HepG2 (cell line): ENCODE data around the gene FAM209B. TPM values are rescaled to one million over a fixed set of nuclear protein-coding genes. Genes with fewer than 3 reads are reported as not detected.
A peak's percentile ranks its signal among the peaks of the same experiment; 100 is the strongest.

Source experiments
- ATAC-seq: fragments of 200-7000 bp; cut with Tn5 transposase; 3 replicates; pipeline ENCODE4 v1.9.1; 2020; ENCODE audit warnings: mild to moderate bottlenecking, moderate library complexity
- BruUV-seq: library from RNA; stranded (reverse); fragments of 400-500 nt; replicated peaks from 2 replicates; lab custom pipeline; 2021; lab: Mats Ljungman, UMichigan
- CTCF ChIA-PET: fragments of 300-600 bp; formaldehyde crosslinking; extraction: SDS; loops from one replicate; lab custom pipeline; 2021; ENCODE audit warnings: low total read pairs, inconsistent platforms, low intra/inter-chr PET ratio; lab: Yijun Ruan, JAX
- POLR2A ChIA-PET: fragments of 350-600 bp; sonication (Branson Sonifier 250); formaldehyde crosslinking; loops from one replicate; lab custom pipeline; 2020; ENCODE audit warnings: antibody characterized with exemption, inconsistent platforms; lab: Yijun Ruan, JAX
- DNase-seq: peaks from one replicate; pipeline ENCODE4 v3.0.0-alpha.2; 2015; ENCODE audit warnings: low spot score
- FAIRE-seq: peaks from 3 replicates; lab custom pipeline; 2011; peaks lifted over from hg19 to GRCh38; lab: Jason Lieb, UNC
- H2AFZ ChIP-seq: one replicate; pipeline ENCODE4 v1.6.1; 2011; ENCODE audit warnings: low read length, inconsistent platforms
- H3K27ac ChIP-seq: fragments of 300-600 bp; 3 replicates; pipeline ENCODE4 v1.8.0; 2011; ENCODE audit warnings: mixed run types, mild to moderate bottlenecking, mixed read lengths, low read length, inconsistent platforms; ENCODE audit not compliant: insufficient read depth; ENCODE audit errors: extremely low read length
- H3K27me3 ChIP-seq, 2 experiments: fragments of 200-600 bp in 1 of 2; 2 replicates in 1 of 2; 3 replicates in 1 of 2; pipeline versions ENCODE4 v1.6.0 to v1.8.0; 2011; ENCODE audit warnings: low read length in 2 of 2, mild to moderate bottlenecking in 2 of 2, moderate library complexity in 2 of 2, inconsistent platforms in 1 of 2; ENCODE audit not compliant: insufficient read depth in 2 of 2, control insufficient read depth in 1 of 2
- H3K36me3 ChIP-seq, 2 experiments: fragments of 200-600 bp in 1 of 2; replicated peaks in 1 of 2; 2 replicates in 1 of 2; 3 replicates in 1 of 2; pipeline versions ENCODE4 v1.5.1 to v1.8.0; 2011; ENCODE audit warnings: low read length in 2 of 2, inconsistent platforms in 1 of 2; ENCODE audit not compliant: insufficient read depth in 2 of 2, control insufficient read depth in 1 of 2
- H3K4me1 ChIP-seq: 2 replicates; pipeline ENCODE4 v1.5.1; 2012; ENCODE audit warnings: low read length, inconsistent platforms; ENCODE audit not compliant: insufficient read depth
- H3K4me2 ChIP-seq: 2 replicates; pipeline ENCODE4 v1.6.0; 2011; ENCODE audit warnings: low read depth, low read length, inconsistent platforms
- H3K4me3 ChIP-seq, 3 experiments: fragments of 200-600 bp in 1 of 3; sonication (generic), shearing (Covaris generic) in 1 of 3; replicated peaks in 1 of 3; 2 replicates each; pipeline ENCODE4 v1.5.1; 2011 to 2016; ENCODE audit warnings: low read length in 3 of 3, inconsistent platforms in 2 of 3, low read depth in 2 of 3, mild to moderate bottlenecking in 2 of 3, control low read depth in 1 of 3, mixed read lengths in 1 of 3; ENCODE audit not compliant: insufficient read depth in 1 of 3
- H3K79me2 ChIP-seq: one replicate; pipeline ENCODE4 v1.6.1; 2011; ENCODE audit warnings: low read length, inconsistent platforms; ENCODE audit not compliant: insufficient read depth
- H3K9ac ChIP-seq: 2 replicates; pipeline ENCODE4 v1.6.0; 2011; ENCODE audit warnings: mild to moderate bottlenecking, low read depth, low read length, inconsistent platforms; ENCODE audit not compliant: insufficient read depth
- H3K9me3 ChIP-seq: 2 replicates; pipeline ENCODE4 v1.5.1; 2012; ENCODE audit warnings: mild to moderate bottlenecking, low read length
- H4K20me1 ChIP-seq: 2 replicates; pipeline ENCODE4 v1.6.0; 2011; ENCODE audit warnings: inconsistent platforms, mild to moderate bottlenecking, low read length, moderate library complexity; ENCODE audit not compliant: insufficient read depth
- FLYWCH1 ChIP-seq: sonication (generic); formaldehyde crosslinking; IDR thresholded peaks from 2 replicates; pipeline ENCODE4 v1.8.1; 2023; ENCODE audit warnings: mild to moderate bottlenecking, missing genetic modification reagents
- KLF11 ChIP-seq: IDR thresholded peaks from 2 replicates; pipeline ENCODE4 v1.6.1; 2016; ENCODE audit warnings: missing compliant biosample characterization
- MNT ChIP-seq: fragments of 450-650 bp; IDR thresholded peaks from 2 replicates; pipeline ENCODE4 v1.6.1; 2016
- NFIC ChIP-seq: IDR thresholded peaks from 2 replicates; pipeline ENCODE4 v1.6.1; 2012; ENCODE audit warnings: mild to moderate bottlenecking, low read length, inconsistent platforms
- NPAS2 ChIP-seq: sonication (generic); formaldehyde crosslinking; IDR thresholded peaks from 2 replicates; pipeline ENCODE4 v1.8.0; 2022; ENCODE audit warnings: mild to moderate bottlenecking, missing genetic modification reagents, borderline replicate concordance
- ZFY ChIP-seq: sonication (generic); formaldehyde crosslinking; IDR thresholded peaks from 2 replicates; pipeline ENCODE4 v1.4.0; 2020; ENCODE audit warnings: missing genetic modification reagents
- ZNF354B ChIP-seq: sonication (generic); formaldehyde crosslinking; IDR thresholded peaks from 2 replicates; pipeline ENCODE4 v1.8.0; 2022; ENCODE audit warnings: mild to moderate bottlenecking, missing genetic modification reagents
- WGBS: methylation state at CpG from one replicate; pipeline ENCODE4 v1.1.6; 2017; ENCODE audit warnings: low lambda C conversion rate; 5-methylcytosine and 5-hydroxymethylcytosine counted together
- in situ Hi-C: cut with HindIII; loops from 2 replicates; pipeline ENCODE4 v1.10.0; 2017; ENCODE audit warnings: low pct_unique_long_range_greater_than_20kb; ENCODE audit not compliant: extremely low pct_ligation_motif_present
- intact Hi-C: fragments of 100-400 bp; cut with micrococcal nuclease; formaldehyde crosslinking; loops from one replicate; pipeline ENCODE4 v1.10.0; 2022; ENCODE audit not compliant: unreplicated experiment
- polyA plus RNA-seq, 8 experiments: library from polyadenylated mRNA; depleted of rRNA in 3 of 8; stranded (reverse) in 7 of 8; unstranded in 1 of 8; fragments of >200 nt; fragmentation: Illumina TruSeq in 4 of 8; extraction: Trizol in 4 of 8; gene quantifications; 2 replicates each; pipeline versions ENCODE4 v1.2.1 to v1.2.3, GENCODE V29; 2011 to 2016; ENCODE audit warnings: low read depth in 4 of 8, missing spikeins in 1 of 8, mixed read lengths in 1 of 8; ENCODE audit not compliant: insufficient read depth in 1 of 8
- total RNA-seq, 5 experiments: library from RNA; depleted of rRNA; stranded (reverse); fragments of >200 nt; fragmentation: Illumina TruSeq; extraction: Trizol; gene quantifications; 2 replicates each; pipeline ENCODE4 v1.2.3, GENCODE V29; 2016; ENCODE audit warnings: low read depth in 1 of 5

The FAM209B gene
- total and polyA plus RNA-seq, 2 of the 13 experiments (the other 11 are each of a cell fraction or from before 2014, with no cell fraction given): 0.24 to 0.42 TPM

DNA sequence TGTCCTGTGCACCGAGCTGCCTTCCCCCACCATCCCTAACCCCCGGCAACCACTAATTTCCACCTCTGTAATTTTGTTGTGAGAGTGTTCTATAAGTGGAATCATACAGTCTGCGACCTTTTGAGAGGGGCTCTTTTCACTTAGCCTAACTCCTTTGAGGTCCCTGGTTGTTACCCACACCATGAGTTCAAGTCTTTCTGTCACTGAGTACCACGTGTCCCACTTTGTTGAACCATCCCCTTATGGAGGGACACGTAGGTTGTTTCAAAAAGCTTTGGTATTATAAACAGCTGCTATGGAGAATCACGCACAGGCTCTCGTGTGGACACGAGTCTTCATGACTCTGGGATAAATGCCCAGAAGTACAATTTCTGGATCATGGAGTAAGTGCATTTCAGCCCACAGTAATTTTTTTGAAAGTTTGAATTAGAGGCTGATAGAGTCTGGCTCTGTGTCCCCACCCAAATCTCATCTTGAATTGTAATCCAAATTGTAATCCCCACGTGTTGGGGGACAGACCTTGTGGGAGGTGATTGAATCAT is 9.5 kb downstream of the FAM209B start:
- H3K9ac ChIP-seq: no peak overlapping the region
- no peaks in the 10 kb centered on the region for H3K36me3 ChIP-seq
- no peaks in the 10 kb centered on the region for H3K9me3 ChIP-seq
- no peak overlapping the region for H2AFZ ChIP-seq
- H3K4me2 ChIP-seq: no peak overlapping the region
- POLR2A ChIA-PET: no interaction called here
- H3K4me3 ChIP-seq: no peak overlapping the region
- FAIRE-seq: no peak
- no peak for ATAC-seq
- WGBS: 18% methylated on average over 9 of the region's 9 CpGs
- BruUV-seq: no TSS peak
- no peaks in the 10 kb centered on the region for H3K79me2 ChIP-seq
- in situ Hi-C loops (no loop called here), intact Hi-C loops (no loop called here)
- CTCF ChIA-PET: no interaction called here
- no peak overlapping the region for H3K27ac ChIP-seq
- H3K27me3 ChIP-seq: no peaks in the 10 kb centered on the region; a peak in 1 of 5 replicates
- DNase-seq: no peak
- no peaks in the 10 kb centered on the region for H4K20me1 ChIP-seq
- H3K4me1 ChIP-seq: no peaks in the 10 kb centered on the region
- no peak for TF ChIP-seq ZFY
- peak; percentile 90 for TF ChIP-seq MNT
- TF ChIP-seq, all 625 proteins: peak for 1

GRCh38 chr20:56551571-56551970 is 18.5 kb downstream of the FAM209B start:
- Histone ChIP-seq H2AFZ (no peak overlapping the region), H3K4me3 (no peak overlapping the region), H3K79me2 (no peaks in the 10 kb centered on the region), H3K9me3 (no peaks in the 10 kb centered on the region), H3K4me2 (no peak overlapping the region), H3K27ac (no peak overlapping the region), H3K27me3 (peaks cover 0 to 3% of the 10 kb centered on the region in 2 experiments; a peak in 2 of 5 replicates), H4K20me1 (no peaks in the 10 kb centered on the region), H3K4me1 (peaks cover 19% of the 10 kb centered on the region), H3K36me3 (no peaks in the 10 kb centered on the region), H3K9ac (no peak overlapping the region)
- no peak for TF ChIP-seq ZNF354B (CRISPR knock-in tag)
- TF ChIP-seq NPAS2: no peak
- no peak for TF ChIP-seq FLYWCH1
- no peak for TF ChIP-seq KLF11
- no peak for TF ChIP-seq NFIC
- CTCF ChIA-PET: interaction anchor here (1.4 to 2.5 kb wide), 4 partner anchors 26 to 471 kb away, joined by 4 to 32 read pairs (median 4); no protein-coding TSS in a partner anchor
- DNase-seq (no peak), FAIRE-seq (no peak), ATAC-seq (no peak)
- WGBS: 63% methylated on average over 8 of the region's 8 CpGs
- POLR2A ChIA-PET: no interaction called here
- no TSS peak for BruUV-seq
- in situ Hi-C loops (loop anchor here (5.0 to 25.0 kb wide), 2 partner anchors 446 to 1889 kb away; no protein-coding TSS in a partner anchor), intact Hi-C loops (loop anchor here (5.0 kb wide), 2 partner anchors 496 to 511 kb away; no protein-coding TSS in a partner anchor)
